HCT116 (cell line): ENCODE results near the gene CORO6. TPM values are rescaled to one million over a fixed set of nuclear protein-coding genes. Genes with fewer than 3 reads are reported as not detected.

Source experiments
- ATAC-seq: fragments of 200-7000 bp; cut with Tn5 transposase; 2 replicates; pipeline ENCODE4 v1.9.1; 2020; ENCODE audit warnings: mild to moderate bottlenecking, moderate library complexity
- BruUV-seq: library from RNA; stranded (reverse); fragments of 400-500 nt; replicated peaks from 2 replicates; lab custom pipeline; 2021; lab: Mats Ljungman, UMichigan
- CTCF ChIA-PET: fragments of 300-600 bp; sonication (Branson Sonifier 250); formaldehyde crosslinking; loops from one replicate; lab custom pipeline; 2021; ENCODE audit warnings: antibody characterized with exemption; lab: Charles Lee
- POLR2A ChIA-PET: fragments of 300-600, 350-600 bp; sonication (Branson Sonifier 250); formaldehyde crosslinking; loops from one replicate; lab custom pipeline; 2021; ENCODE audit warnings: antibody characterized with exemption; lab: Charles Lee
- RAD21 ChIA-PET, 2 experiments: fragments of 300-600 bp; sonication (Branson Sonifier 250); formaldehyde crosslinking; loops; one replicate each; lab custom pipeline; 2023; ENCODE audit warnings: low total read pairs in 2 of 2; ENCODE audit not compliant: uncharacterized antibody in 2 of 2, unreplicated experiment in 2 of 2, low non-redundant PET in 1 of 2; lab: Charles Lee
- DNase-seq: peaks from one replicate; pipeline ENCODE4 v3.0.0-alpha.2; 2010; ENCODE audit warnings: low read depth, low spot score
- H2AFZ ChIP-seq: fragments of 200-600 bp; shearing (Covaris generic), sonication (generic); 2 replicates; pipeline ENCODE4 v1.6.1; 2017; ENCODE audit warnings: low read depth, mixed run types, mixed read lengths, antibody characterized with exemption, low read length; ENCODE audit not compliant: poor library complexity, severe bottlenecking
- H3K27ac ChIP-seq: 2 replicates; pipeline ENCODE4 v1.5.1; 2012; ENCODE audit warnings: low read depth, low read length
- H3K27me3 ChIP-seq: fragments of 200-600 bp; sonication (generic); 2 replicates; pipeline ENCODE4 v1.6.1; 2016; ENCODE audit warnings: mixed run types, low read length, mixed read lengths; ENCODE audit not compliant: insufficient read depth
- H3K36me3 ChIP-seq, 2 experiments: fragments of 200-500 bp in 1 of 2; fragments of 200-600 bp in 1 of 2; sonication (Bioruptor generic) in 1 of 2; sonication (generic) in 1 of 2; 2 replicates each; pipeline versions ENCODE4 v1.5.1 to v1.6.1; 2014 to 2016; ENCODE audit warnings: low read length in 2 of 2, inconsistent platforms in 1 of 2, mixed read lengths in 1 of 2, mixed run types in 1 of 2; ENCODE audit not compliant: insufficient read depth in 2 of 2, control insufficient read depth in 1 of 2
- H3K4me1 ChIP-seq, 2 experiments: fragments of 200-600 bp in 1 of 2; sonication (generic) in 1 of 2; 2 replicates each; pipeline versions ENCODE4 v1.5.1 to v1.6.1; 2012 to 2017; ENCODE audit warnings: low read length in 2 of 2, inconsistent platforms in 1 of 2, mild to moderate bottlenecking in 1 of 2, mixed read lengths in 1 of 2, mixed run types in 1 of 2, moderate library complexity in 1 of 2; ENCODE audit not compliant: insufficient read depth in 2 of 2, control insufficient read depth in 1 of 2
- H3K4me2 ChIP-seq: fragments of 200-600 bp; sonication (generic); 2 replicates; pipeline ENCODE4 v1.6.1; 2017; ENCODE audit warnings: mixed run types, low read length, mixed read lengths
- H3K4me3 ChIP-seq, 2 experiments: fragments of 200-600 bp in 1 of 2; sonication (generic) in 1 of 2; replicated peaks in 1 of 2; 2 replicates each; pipeline ENCODE4 v1.5.1; 2011 to 2016; ENCODE audit warnings: low read length in 2 of 2, control low read depth in 1 of 2, low read depth in 1 of 2, mild to moderate bottlenecking in 1 of 2, mixed read lengths in 1 of 2, mixed run types in 1 of 2
- H3K79me2 ChIP-seq: fragments of 200-600 bp; sonication (generic); 2 replicates; pipeline ENCODE4 v1.6.1; 2017; ENCODE audit warnings: mild to moderate bottlenecking, mixed run types, low read length, moderate library complexity, mixed read lengths; ENCODE audit not compliant: insufficient read depth
- H3K9ac ChIP-seq: fragments of 200-600 bp; sonication (generic); 2 replicates; pipeline ENCODE4 v1.6.1; 2016; ENCODE audit warnings: low read length, mixed read lengths
- H3K9me2 ChIP-seq: fragments of 200-600 bp; sonication (generic), shearing (Covaris generic); 2 replicates; pipeline ENCODE4 v1.6.1; 2017; ENCODE audit warnings: mixed run types, mild to moderate bottlenecking, moderate library complexity; ENCODE audit not compliant: insufficient read depth
- H3K9me3 ChIP-seq, 2 experiments: fragments of 200-500 bp in 1 of 2; fragments of 200-600 bp in 1 of 2; sonication (Bioruptor generic) in 1 of 2; sonication (generic) in 1 of 2; 2 replicates each; pipeline ENCODE4 v1.6.1; 2014 to 2017; ENCODE audit warnings: low read length in 2 of 2, mixed read lengths in 2 of 2, inconsistent platforms in 1 of 2, low read depth in 1 of 2, mild to moderate bottlenecking in 1 of 2, mixed run types in 1 of 2, moderate library complexity in 1 of 2; ENCODE audit not compliant: control insufficient read depth in 1 of 2, insufficient read depth in 1 of 2
- H4K20me1 ChIP-seq: fragments of 200-600 bp; sonication (generic), shearing (Covaris generic); 2 replicates; pipeline ENCODE4 v1.6.1; 2017; ENCODE audit warnings: mixed run types, mild to moderate bottlenecking, moderate library complexity; ENCODE audit not compliant: insufficient read depth
- CEBPB ChIP-seq: IDR thresholded peaks from 2 replicates; pipeline ENCODE4 v1.6.1; 2012; ENCODE audit warnings: low read depth
- EGR1 ChIP-seq: IDR thresholded peaks from 2 replicates; pipeline ENCODE4 v1.6.1; 2012; ENCODE audit warnings: low read depth
- ELF1 ChIP-seq: IDR thresholded peaks from 2 replicates; pipeline ENCODE4 v1.6.1; 2012; ENCODE audit warnings: low read depth, borderline replicate concordance
- EZH2 ChIP-seq: fragments of 200-600 bp; sonication (generic); IDR thresholded peaks from 2 replicates; pipeline ENCODE4 v1.6.1; 2017; ENCODE audit warnings: antibody characterized with exemption, mixed run types
- EZH2phosphoT487 ChIP-seq: fragments of 200-600 bp; IDR thresholded peaks from 2 replicates; pipeline ENCODE4 v1.6.1; 2018; ENCODE audit warnings: antibody characterized with exemption, borderline replicate concordance
- FOSL1 ChIP-seq: IDR thresholded peaks from 2 replicates; pipeline ENCODE4 v1.6.1; 2012; ENCODE audit warnings: low read depth
- JUND ChIP-seq: IDR thresholded peaks from 2 replicates; pipeline ENCODE4 v1.6.1; 2012
- POLR2A ChIP-seq: IDR thresholded peaks from 2 replicates; pipeline ENCODE4 v1.7.0; 2011; ENCODE audit warnings: borderline replicate concordance; ENCODE audit not compliant: insufficient read depth, insufficient read length; ENCODE audit errors: extremely low read depth
- POLR2AphosphoS5 ChIP-seq: IDR thresholded peaks from 2 replicates; pipeline ENCODE4 v1.6.1; 2011; ENCODE audit warnings: mild to moderate bottlenecking, low read depth, low read length, moderate library complexity
- SIN3A ChIP-seq: IDR thresholded peaks from 2 replicates; pipeline ENCODE4 v1.6.1; 2012; ENCODE audit warnings: low read depth
- SP1 ChIP-seq: IDR thresholded peaks from 2 replicates; pipeline ENCODE4 v1.6.1; 2012; ENCODE audit warnings: low read depth
- SRF ChIP-seq: IDR thresholded peaks from 2 replicates; pipeline ENCODE4 v1.6.1; 2012; ENCODE audit warnings: low read depth
- TCF7L2 ChIP-seq: IDR thresholded peaks from 2 replicates; pipeline ENCODE4 v1.7.0; 2011; ENCODE audit warnings: borderline replicate concordance, inconsistent platforms; ENCODE audit not compliant: insufficient read depth, insufficient read length; ENCODE audit errors: extremely low read depth
- YY1 ChIP-seq: IDR thresholded peaks from 2 replicates; pipeline ENCODE4 v1.6.1; 2011; ENCODE audit warnings: low read length, low read depth, moderate library complexity, mild to moderate bottlenecking; ENCODE audit not compliant: insufficient replicate concordance; ENCODE audit errors: extremely low read depth
- ZNF274 ChIP-seq: fragments of 200-500 bp; sonication (Bioruptor generic); IDR thresholded peaks from 2 replicates; pipeline ENCODE4 v1.6.1; 2014; ENCODE audit warnings: mild to moderate bottlenecking, low read depth, low read length, inconsistent platforms
- intact Hi-C: fragments of 100-400 bp; cut with micrococcal nuclease; formaldehyde crosslinking; loops from 2 replicates; pipeline ENCODE4 v1.10.0; 2022
- total RNA-seq: library from RNA; stranded (reverse); gene quantifications from one replicate; pipeline ENCODE4 v1.2.1, GENCODE V29; 2021; ENCODE audit not compliant: unreplicated experiment
- TF ChIP-seq, protein P1 (sequence below), 3 experiments: fragments of 200-600 bp in 1 of 3; sonication (generic) in 1 of 3; IDR thresholded peaks in 2 of 3; conservative IDR thresholded peaks in 1 of 3; 2 replicates each; pipeline ENCODE4 v1.5.1; 2012 to 2017; ENCODE audit warnings: low read depth in 2 of 3, low read length in 2 of 3, antibody characterized with exemption in 1 of 3, borderline replicate concordance in 1 of 3, control low read depth in 1 of 3, mild to moderate bottlenecking in 1 of 3, mixed read lengths in 1 of 3, mixed run types in 1 of 3, moderate library complexity in 1 of 3; ENCODE audit not compliant: insufficient read depth in 1 of 3
- TF ChIP-seq, protein P2 (sequence below): IDR thresholded peaks from 2 replicates; pipeline ENCODE4 v1.6.1; 2011; ENCODE audit warnings: mild to moderate bottlenecking, low read length, moderate library complexity; ENCODE audit not compliant: insufficient replicate concordance; ENCODE audit errors: extremely low read depth
- TF ChIP-seq, protein P3 (sequence below): IDR thresholded peaks from 2 replicates; pipeline ENCODE4 v1.6.1; 2012; ENCODE audit warnings: low read depth
- TF ChIP-seq, protein P4 (sequence below): IDR thresholded peaks from 2 replicates; pipeline ENCODE4 v1.6.1; 2012

Gene CORO6
- total RNA-seq, 1 experiment from 2014 or later = 8.7 TPM

DNA sequence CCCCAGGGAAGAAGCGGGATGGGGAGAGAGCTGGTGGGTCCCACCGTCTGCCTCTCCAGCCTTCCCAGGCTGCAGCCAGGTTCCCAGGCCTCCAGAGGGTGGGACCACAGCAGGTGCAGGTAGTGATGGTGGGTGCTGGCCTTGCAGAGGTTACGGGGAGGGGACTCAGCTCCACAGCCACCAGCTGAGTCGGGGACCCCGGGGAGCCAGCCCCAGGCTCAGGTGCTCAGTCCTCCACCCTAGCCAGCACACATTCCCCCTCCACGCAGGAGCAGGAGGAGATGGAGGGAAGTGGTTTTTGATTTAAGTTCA, 49.2 kb downstream of the CORO6 start:
- Histone ChIP-seq H3K9ac (no peak overlapping the region), H3K4me1 (peaks cover 3 to 6% of the 10 kb centered on the region in 2 experiments; a peak in 2 of 4 replicates), H3K79me2 (no peaks in the 10 kb centered on the region), H3K27me3 (no peaks in the 10 kb centered on the region), H3K36me3 (peaks cover 3 to 6% of the 10 kb centered on the region in 2 experiments; a peak in 2 of 4 replicates), H3K4me3 (no peak overlapping the region), H2AFZ (no peak overlapping the region), H3K9me2 (no peaks in the 10 kb centered on the region), H3K9me3 (no peaks in the 10 kb centered on the region), H3K4me2 (no peak overlapping the region), H4K20me1 (no peaks in the 10 kb centered on the region), H3K27ac (no peak overlapping the region)
- RAD21 ChIA-PET = no interaction called here
- POLR2A ChIA-PET = no interaction called here
- TF ChIP-seq ELF1 (no peak), SIN3A (no peak), JUND (no peak), EGR1 (no peak), TCF7L2 (no peak), EZH2 (no peak), YY1 (no peak), CEBPB (no peak), SP1 (no peak), POLR2AphosphoS5 (no peak), ZNF274 (no peak), SRF (no peak), POLR2A (no peak), FOSL1 (no peak), EZH2phosphoT487 (no peak)
- TF ChIP-seq, protein P1, sequence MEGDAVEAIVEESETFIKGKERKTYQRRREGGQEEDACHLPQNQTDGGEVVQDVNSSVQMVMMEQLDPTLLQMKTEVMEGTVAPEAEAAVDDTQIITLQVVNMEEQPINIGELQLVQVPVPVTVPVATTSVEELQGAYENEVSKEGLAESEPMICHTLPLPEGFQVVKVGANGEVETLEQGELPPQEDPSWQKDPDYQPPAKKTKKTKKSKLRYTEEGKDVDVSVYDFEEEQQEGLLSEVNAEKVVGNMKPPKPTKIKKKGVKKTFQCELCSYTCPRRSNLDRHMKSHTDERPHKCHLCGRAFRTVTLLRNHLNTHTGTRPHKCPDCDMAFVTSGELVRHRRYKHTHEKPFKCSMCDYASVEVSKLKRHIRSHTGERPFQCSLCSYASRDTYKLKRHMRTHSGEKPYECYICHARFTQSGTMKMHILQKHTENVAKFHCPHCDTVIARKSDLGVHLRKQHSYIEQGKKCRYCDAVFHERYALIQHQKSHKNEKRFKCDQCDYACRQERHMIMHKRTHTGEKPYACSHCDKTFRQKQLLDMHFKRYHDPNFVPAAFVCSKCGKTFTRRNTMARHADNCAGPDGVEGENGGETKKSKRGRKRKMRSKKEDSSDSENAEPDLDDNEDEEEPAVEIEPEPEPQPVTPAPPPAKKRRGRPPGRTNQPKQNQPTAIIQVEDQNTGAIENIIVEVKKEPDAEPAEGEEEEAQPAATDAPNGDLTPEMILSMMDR (IDR thresholded peaks at IDR 0.05 in 2 of 3, conservative IDR thresholded peaks at IDR 0.05 in 1 of 3; ENCODE audit: borderline replicate concordance in 1 of 3, insufficient read depth in 1 of 3, low read depth in 2 of 3, low read length in 2 of 3) = no peak
- TF ChIP-seq, protein P2, sequence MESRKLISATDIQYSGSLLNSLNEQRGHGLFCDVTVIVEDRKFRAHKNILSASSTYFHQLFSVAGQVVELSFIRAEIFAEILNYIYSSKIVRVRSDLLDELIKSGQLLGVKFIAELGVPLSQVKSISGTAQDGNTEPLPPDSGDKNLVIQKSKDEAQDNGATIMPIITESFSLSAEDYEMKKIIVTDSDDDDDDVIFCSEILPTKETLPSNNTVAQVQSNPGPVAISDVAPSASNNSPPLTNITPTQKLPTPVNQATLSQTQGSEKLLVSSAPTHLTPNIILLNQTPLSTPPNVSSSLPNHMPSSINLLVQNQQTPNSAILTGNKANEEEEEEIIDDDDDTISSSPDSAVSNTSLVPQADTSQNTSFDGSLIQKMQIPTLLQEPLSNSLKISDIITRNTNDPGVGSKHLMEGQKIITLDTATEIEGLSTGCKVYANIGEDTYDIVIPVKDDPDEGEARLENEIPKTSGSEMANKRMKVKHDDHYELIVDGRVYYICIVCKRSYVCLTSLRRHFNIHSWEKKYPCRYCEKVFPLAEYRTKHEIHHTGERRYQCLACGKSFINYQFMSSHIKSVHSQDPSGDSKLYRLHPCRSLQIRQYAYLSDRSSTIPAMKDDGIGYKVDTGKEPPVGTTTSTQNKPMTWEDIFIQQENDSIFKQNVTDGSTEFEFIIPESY = no peak
- TF ChIP-seq, protein P3, sequence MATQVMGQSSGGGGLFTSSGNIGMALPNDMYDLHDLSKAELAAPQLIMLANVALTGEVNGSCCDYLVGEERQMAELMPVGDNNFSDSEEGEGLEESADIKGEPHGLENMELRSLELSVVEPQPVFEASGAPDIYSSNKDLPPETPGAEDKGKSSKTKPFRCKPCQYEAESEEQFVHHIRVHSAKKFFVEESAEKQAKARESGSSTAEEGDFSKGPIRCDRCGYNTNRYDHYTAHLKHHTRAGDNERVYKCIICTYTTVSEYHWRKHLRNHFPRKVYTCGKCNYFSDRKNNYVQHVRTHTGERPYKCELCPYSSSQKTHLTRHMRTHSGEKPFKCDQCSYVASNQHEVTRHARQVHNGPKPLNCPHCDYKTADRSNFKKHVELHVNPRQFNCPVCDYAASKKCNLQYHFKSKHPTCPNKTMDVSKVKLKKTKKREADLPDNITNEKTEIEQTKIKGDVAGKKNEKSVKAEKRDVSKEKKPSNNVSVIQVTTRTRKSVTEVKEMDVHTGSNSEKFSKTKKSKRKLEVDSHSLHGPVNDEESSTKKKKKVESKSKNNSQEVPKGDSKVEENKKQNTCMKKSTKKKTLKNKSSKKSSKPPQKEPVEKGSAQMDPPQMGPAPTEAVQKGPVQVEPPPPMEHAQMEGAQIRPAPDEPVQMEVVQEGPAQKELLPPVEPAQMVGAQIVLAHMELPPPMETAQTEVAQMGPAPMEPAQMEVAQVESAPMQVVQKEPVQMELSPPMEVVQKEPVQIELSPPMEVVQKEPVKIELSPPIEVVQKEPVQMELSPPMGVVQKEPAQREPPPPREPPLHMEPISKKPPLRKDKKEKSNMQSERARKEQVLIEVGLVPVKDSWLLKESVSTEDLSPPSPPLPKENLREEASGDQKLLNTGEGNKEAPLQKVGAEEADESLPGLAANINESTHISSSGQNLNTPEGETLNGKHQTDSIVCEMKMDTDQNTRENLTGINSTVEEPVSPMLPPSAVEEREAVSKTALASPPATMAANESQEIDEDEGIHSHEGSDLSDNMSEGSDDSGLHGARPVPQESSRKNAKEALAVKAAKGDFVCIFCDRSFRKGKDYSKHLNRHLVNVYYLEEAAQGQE = no peak
- TF ChIP-seq, protein P4, sequence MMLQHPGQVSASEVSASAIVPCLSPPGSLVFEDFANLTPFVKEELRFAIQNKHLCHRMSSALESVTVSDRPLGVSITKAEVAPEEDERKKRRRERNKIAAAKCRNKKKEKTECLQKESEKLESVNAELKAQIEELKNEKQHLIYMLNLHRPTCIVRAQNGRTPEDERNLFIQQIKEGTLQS = no peak
- CTCF ChIA-PET = interaction anchor here (1.6 kb wide), 1 partner anchor 203 kb away, joined by 5 read pairs; no protein-coding TSS in a partner anchor
- intact Hi-C loops = no loop called here
- ATAC-seq (no peak), DNase-seq (no peak)
- TSS peak; percentile 48 for BruUV-seq
